Erythroblast (primary cell): Measurements from ENCODE around the gene PTPN23.

Experiments
- GATA1 ChIP-seq: IDR thresholded peaks from 2 replicates; pipeline ENCODE4 v1.6.1; 2011; ENCODE audit warnings: low read depth, mild to moderate bottlenecking, control low read depth, low read length, moderate library complexity
- POLR2A ChIP-seq: IDR thresholded peaks from 2 replicates; pipeline ENCODE4 v1.6.1; 2011; ENCODE audit warnings: mild to moderate bottlenecking, low read length

DNA sequence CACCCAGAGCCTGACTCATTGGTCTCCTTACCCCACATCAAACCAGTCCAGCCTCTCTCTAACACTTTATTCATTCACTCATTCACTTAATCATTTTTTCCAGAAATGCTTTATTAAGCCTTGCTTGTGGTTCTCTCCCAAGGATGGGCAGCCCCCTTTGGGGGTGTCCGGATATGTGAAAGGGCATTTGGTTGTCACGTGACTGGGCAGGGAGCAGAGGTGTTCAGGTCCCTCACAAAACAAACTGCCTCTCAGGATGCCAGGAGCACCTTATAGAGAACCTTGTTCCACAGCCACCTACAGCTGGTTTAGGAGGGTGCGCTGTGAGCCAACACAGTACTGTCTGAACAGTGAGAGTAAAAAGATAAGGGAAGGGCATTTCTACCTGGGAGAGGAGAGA lies 25.8 kb upstream of the PTPN23 start:
- TF ChIP-seq POLR2A: no peak
- TF ChIP-seq GATA1: no peak
